ENCODE measurements around the gene NR4A1. TPM values are rescaled to one million over a fixed set of nuclear protein-coding genes. Genes with fewer than 3 reads are reported as not detected.

The NR4A1 gene
- total RNA-seq = 1.0 and 2.2 TPM in 2 replicates

DNA sequence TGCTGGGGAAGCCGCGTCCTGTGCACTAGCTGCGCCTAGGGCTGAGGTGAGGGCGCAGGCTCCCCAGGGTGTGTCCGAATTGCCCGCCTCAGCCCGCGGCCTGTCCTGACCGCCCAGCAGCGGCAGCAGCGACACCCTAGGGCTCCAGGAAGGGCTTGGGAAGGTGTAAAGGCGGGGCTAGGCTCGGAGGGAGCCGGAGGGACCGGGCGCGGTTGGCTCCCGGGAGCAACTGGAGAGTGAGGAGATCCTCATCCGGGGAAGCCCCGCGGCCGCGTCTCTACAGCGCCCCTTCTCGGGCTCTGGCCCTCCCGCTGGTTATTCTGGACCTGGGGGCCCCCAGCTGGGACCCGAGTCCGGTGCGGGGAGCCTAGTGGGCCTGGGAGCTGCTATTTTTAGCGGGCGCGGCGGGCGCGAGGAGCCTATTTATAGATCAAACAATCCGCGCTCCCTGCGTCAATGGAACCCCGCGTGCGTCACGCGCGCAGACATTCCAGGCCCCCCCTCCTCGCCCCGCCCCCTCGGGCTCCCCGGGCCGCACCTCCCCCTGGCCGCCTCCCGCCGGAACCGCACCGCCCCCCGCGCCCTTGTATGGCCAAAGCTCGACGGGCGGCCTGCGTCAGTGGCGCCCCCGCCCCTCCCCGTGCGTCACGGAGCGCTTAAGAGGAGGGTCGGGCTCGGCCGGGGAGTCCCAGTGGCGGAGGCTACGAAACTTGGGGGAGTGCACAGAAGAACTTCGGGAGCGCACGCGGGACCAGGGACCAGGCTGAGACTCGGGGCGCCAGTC lies at the start of gene NR4A1:
Gene NR4A1 (plus strand): TSS at position 685 of the 784 bp plus-strand sequence. CDS start 2,887 bp downstream, outside the sequence.

DNA sequence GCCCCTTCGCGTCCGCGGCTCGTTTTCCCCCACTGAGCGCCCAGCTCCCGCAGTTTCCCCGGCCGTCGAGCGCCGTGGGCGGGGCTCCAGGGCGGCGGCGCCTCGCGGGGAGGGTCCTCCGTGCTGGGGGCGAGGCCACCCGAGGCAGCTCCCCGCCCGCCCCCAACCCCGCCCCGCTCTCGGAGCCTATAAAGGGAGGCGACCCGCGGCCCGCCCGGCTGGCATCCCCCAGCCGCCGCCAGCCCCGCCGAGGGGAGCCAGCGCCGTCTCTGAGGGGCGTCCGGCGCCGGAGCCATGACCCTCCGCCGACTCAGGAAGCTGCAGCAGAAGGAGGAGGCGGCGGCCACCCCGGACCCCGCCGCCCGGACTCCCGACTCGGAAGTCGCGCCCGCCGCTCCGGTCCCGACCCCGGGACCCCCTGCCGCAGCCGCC lies 44.5 kb upstream of the NR4A1 start, which contains the start of gene TAMALIN:
Gene TAMALIN (plus strand): TSS at position 221 of the 432 bp plus-strand sequence. CDS start 74 bp downstream, at position 295.

DNA sequence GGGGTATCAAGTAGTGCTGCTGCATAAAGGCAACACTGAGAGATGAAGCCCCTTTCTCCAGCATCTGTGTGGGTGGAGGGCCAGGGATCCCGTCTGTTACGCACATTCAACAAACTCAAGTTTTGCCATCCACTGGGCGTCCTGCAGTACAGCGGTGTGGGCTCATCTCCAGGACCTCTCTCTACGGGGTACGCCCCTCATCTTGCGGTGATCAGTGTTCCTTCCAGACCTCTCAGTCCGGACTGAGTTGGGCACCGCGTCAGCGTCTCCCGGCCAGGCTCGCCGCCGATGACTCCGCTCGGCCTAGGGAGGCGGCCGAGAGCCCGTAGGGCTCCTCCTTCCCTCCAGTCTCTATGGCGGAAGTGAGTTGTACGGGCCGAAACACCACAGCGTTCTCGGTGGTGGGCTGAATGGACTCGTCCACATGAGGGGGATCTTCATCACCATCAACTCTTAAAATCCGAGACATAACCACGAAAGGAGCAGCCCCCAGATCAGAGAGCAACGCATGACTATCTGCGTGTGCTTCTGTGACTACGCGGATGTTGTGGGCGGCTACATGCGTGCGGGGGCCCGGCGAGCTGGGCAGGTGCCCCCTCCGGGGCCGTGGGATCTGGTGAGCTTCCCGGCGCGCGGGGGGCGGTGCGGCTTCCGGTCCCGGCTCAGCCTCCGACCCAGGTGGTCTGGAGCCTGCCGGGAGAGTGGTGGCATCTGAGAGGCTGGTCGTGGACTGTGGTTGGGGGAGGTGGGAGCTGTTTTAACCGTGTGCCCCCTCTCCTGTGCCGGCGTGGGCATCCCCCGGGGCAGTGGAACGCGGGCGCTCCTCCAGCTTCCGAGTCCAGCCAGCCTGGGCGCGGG lies 18.3 kb downstream of the NR4A1 start, which contains the start of gene ATG101:
Gene ATG101 (plus strand): TSS at position 652 of the 858 bp plus-strand sequence. CDS start 3,673 bp downstream, outside the sequence.

DNA sequence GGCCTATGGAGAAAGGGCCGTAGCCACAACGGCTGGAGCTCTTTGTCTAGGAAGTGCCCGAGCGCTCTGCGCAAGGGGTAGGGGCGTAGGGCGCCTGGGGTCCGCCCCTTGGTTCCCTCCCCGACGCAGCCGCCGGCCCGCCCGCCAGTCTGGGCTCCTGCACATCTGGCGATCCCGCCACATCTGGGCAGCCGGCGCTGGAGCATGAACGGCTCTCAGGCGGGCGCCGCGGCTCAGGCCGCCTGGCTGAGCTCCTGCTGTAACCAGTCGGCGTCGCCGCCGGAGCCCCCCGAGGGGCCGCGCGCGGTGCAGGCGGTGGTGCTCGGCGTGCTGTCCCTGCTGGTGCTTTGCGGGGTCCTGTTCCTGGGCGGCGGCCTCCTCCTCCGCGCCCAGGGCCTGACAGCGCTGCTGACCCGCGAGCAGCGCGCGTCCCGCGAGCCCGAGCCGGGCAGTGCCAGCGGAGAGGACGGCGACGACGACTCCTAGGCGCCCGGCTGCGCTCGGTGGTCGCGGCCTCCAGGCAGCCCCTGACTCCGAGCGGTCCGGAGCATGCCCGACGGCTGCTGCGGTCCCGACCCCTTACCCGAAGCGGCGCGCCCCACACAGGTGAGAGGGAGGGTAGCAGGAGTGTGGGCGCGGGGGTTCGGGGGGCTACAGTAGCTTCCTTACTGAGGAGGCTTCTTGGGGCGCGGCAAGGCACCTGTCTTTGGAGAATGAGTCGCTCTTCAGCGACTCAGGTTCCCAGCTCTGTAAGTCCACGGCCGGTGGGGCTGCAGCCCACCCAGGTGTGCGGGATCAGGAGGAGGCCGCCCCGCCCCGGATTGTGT lies 28.5 kb downstream of the NR4A1 start, which contains the start of gene SMIM41:
Gene SMIM41 (plus strand): TSS at position 129 of the 827 bp plus-strand sequence. CDS start 76 bp downstream, at position 205.

Other genes starting within 250 kb of the NR4A1 start
- under 0.01 TPM in 2 replicates for gene FIGNL2, start 202.7 kb upstream of the NR4A1 start, total RNA-seq
- gene ANKRD33, start 163.3 kb upstream of the NR4A1 start, total RNA-seq = under 0.01 TPM in 1 of 2 replicates, not detected in the other
- gene ACVRL1, start 143.9 kb upstream of the NR4A1 start, total RNA-seq = 11.3 and 20.2 TPM in 2 replicates
- gene ACVR1B, start 99.7 kb upstream of the NR4A1 start, total RNA-seq = 5.0 and 6.1 TPM in 2 replicates
- gene TAMALIN, start 44.5 kb upstream of the NR4A1 start, total RNA-seq = 6.1 and 6.2 TPM in 2 replicates
- gene ATG101, start 18.5 kb downstream of the NR4A1 start, total RNA-seq = 50.7 and 52.3 TPM in 2 replicates
- gene SMIM41, start 28.3 kb downstream of the NR4A1 start, total RNA-seq = 0.17 TPM in 1 of 2 replicates, not detected in the other
- 0.15 and 0.17 TPM in 2 replicates for gene KRT80, start 140.6 kb downstream of the NR4A1 start, total RNA-seq
- gene KRT7, start 181.8 kb downstream of the NR4A1 start, total RNA-seq = 9.2 and 11.1 TPM in 2 replicates
- gene KRT86, start 223.2 kb downstream of the NR4A1 start, total RNA-seq = 0.15 TPM in 1 of 2 replicates, not detected in the other
- gene KRT81, start 240.1 kb downstream of the NR4A1 start, total RNA-seq = not detected in 2 replicates